BJ (cell line): ENCODE data around the gene CRELD2. TPM values are rescaled to one million over a fixed set of nuclear protein-coding genes. Genes with fewer than 3 reads are reported as not detected.

ENCODE experiments used
- CTCF ChIA-PET: fragments of 350-600 bp; formaldehyde crosslinking; extraction: SDS; loops from one replicate; lab custom pipeline; 2021; ENCODE audit warnings: antibody characterized with exemption, inconsistent platforms; lab: Yijun Ruan, JAX
- POLR2A ChIA-PET: fragments of 300-600 bp; sonication (Branson Sonifier 250); formaldehyde crosslinking; extraction: SDS; loops from one replicate; lab custom pipeline; 2021; ENCODE audit warnings: antibody characterized with exemption; lab: Charles Lee
- DNase-seq: peaks from one replicate; pipeline ENCODE4 v3.0.0-alpha.2; 2011; ENCODE audit warnings: low read depth
- H3K27me3 ChIP-seq: 2 replicates; pipeline ENCODE4 v1.6.0; 2011; ENCODE audit warnings: low read length; ENCODE audit not compliant: control insufficient read depth, insufficient read depth
- H3K36me3 ChIP-seq: 2 replicates; pipeline ENCODE4 v1.5.1; 2011; ENCODE audit warnings: low read length; ENCODE audit not compliant: control insufficient read depth, insufficient read depth
- H3K4me3 ChIP-seq: 2 replicates; pipeline ENCODE4 v1.5.1; 2011; ENCODE audit warnings: low read depth, mild to moderate bottlenecking, control low read depth, low read length
- polyA plus RNA-seq: library from polyadenylated mRNA; depleted of rRNA; stranded (reverse); fragments of >200 nt; gene quantifications from 2 replicates; pipeline ENCODE4 v1.2.3, GENCODE V29; 2011
- TF ChIP-seq, protein P1 (sequence below): IDR thresholded peaks from 2 replicates; pipeline ENCODE4 v1.5.1; 2011; ENCODE audit warnings: low read depth, mild to moderate bottlenecking, control low read depth, inconsistent platforms, low read length, moderate library complexity; ENCODE audit not compliant: insufficient read depth

Gene CRELD2
- polyA plus RNA-seq, 1 experiment: 54.1 TPM

DNA sequence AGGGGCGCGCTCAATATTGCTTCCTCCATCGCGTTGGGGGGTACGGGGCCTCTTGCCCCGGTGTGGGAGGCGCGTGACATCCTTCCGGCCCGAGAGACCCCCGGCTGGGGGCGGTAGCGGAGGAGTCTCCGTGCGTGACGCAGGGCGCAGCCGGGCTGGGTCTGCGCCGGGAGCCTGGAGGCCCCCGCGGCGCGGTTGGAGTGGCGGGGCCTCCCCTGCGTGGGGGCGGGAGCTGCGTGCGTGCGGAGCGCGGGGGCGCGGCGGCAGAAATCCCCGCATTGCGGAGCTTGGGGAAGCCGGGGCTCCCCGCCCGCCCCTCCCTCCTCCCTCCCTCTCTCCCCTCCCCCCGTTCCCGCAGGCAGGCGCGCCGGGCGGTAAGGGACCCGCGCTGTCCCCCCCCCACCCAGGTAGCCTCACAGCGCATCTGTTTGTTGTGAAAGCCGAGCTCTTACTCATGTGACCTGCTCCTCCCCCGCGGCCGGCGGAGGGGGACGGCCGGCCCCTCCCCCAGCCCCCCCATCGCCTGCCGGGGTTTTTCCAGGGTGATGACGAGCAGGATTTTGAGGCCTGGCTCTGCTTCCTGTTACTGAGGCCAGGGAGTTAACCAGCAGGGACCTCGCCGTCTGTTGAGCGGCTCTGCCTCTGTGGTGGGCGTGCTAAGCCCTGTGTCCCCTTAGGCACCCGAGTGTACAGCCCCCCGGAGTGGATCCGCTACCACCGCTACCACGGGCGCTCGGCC lies 43.7 kb downstream of the CRELD2 start:
- H3K27me3 ChIP-seq: no peaks in the 10 kb centered on the region
- TF ChIP-seq, protein P1, sequence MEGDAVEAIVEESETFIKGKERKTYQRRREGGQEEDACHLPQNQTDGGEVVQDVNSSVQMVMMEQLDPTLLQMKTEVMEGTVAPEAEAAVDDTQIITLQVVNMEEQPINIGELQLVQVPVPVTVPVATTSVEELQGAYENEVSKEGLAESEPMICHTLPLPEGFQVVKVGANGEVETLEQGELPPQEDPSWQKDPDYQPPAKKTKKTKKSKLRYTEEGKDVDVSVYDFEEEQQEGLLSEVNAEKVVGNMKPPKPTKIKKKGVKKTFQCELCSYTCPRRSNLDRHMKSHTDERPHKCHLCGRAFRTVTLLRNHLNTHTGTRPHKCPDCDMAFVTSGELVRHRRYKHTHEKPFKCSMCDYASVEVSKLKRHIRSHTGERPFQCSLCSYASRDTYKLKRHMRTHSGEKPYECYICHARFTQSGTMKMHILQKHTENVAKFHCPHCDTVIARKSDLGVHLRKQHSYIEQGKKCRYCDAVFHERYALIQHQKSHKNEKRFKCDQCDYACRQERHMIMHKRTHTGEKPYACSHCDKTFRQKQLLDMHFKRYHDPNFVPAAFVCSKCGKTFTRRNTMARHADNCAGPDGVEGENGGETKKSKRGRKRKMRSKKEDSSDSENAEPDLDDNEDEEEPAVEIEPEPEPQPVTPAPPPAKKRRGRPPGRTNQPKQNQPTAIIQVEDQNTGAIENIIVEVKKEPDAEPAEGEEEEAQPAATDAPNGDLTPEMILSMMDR: no peak
- ChIA-PET CTCF (interaction anchor here (1.8 kb wide), 1 partner anchor 68 kb away, joined by 8 read pairs; no protein-coding TSS in a partner anchor), POLR2A (interaction anchor here (0.5 to 1.0 kb wide), 2 partner anchors 26 to 136 kb away, joined by 3 read pairs; no protein-coding TSS in a partner anchor)
- H3K4me3 ChIP-seq: peak overlapping the region; percentile 90
- H3K36me3 ChIP-seq: peaks cover 27% of the 10 kb centered on the region
- peak; percentile 60 for DNase-seq

DNA sequence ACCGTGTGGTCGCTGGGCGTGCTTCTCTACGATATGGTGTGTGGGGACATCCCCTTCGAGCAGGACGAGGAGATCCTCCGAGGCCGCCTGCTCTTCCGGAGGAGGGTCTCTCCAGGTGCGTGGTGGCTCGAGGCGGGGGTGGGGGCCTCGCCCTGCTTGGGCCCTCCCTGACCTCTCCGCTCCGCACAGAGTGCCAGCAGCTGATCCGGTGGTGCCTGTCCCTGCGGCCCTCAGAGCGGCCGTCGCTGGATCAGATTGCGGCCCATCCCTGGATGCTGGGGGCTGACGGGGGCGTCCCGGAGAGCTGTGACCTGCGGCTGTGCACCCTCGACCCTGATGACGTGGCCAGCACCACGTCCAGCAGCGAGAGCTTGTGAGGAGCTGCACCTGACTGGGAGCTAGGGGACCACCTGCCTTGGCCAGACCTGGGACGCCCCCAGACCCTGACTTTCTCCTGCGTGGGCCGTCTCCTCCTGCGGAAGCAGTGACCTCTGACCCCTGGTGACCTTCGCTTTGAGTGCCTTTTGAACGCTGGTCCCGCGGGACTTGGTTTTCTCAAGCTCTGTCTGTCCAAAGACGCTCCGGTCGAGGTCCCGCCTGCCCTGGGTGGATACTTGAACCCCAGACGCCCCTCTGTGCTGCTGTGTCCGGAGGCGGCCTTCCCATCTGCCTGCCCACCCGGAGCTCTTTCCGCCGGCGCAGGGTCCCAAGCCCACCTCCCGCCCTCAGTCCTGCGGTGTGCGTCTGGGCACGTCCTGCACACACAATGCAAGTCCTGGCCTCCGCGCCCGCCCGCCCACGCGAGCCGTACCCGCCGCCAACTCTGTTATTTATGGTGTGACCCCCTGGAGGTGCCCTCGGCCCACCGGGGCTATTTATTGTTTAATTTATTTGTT lies 44.6 kb downstream of the CRELD2 start:
- TF ChIP-seq, protein P1: no peak
- H3K36me3 ChIP-seq: peaks cover 27% of the 10 kb centered on the region
- DNase-seq: no peak
- POLR2A ChIA-PET: interaction anchor here (0.5 to 1.0 kb wide), 2 partner anchors 27 to 136 kb away, joined by 3 read pairs; no protein-coding TSS in a partner anchor
- H3K27me3 ChIP-seq: no peaks in the 10 kb centered on the region
- CTCF ChIA-PET: interaction anchor here (1.8 kb wide), 1 partner anchor 67 kb away, joined by 8 read pairs; no protein-coding TSS in a partner anchor
- H3K4me3 ChIP-seq: peak overlapping the region; percentile 90

DNA sequence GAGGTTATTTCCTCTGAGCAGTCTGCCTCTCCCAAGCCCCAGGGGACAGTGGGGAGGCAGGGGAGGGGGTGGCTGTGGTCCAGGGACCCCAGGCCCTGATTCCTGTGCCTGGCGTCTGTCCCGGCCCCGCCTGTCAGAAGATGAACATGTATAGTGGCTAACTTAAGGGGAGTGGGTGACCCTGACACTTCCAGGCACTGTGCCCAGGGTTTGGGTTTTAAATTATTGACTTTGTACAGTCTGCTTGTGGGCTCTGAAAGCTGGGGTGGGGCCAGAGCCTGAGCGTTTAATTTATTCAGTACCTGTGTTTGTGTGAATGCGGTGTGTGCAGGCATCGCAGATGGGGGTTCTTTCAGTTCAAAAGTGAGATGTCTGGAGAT lies 45.2 kb downstream of the CRELD2 start:
- H3K27me3 ChIP-seq: no peaks in the 10 kb centered on the region
- TF ChIP-seq, protein P1: no peak
- DNase-seq: no peak
- no peak overlapping the region; the same call in 1 of the 2 replicates for H3K4me3 ChIP-seq
- H3K36me3 ChIP-seq: peaks cover 27% of the 10 kb centered on the region
- CTCF ChIA-PET: no interaction called here
- POLR2A ChIA-PET: no interaction called here

DNA sequence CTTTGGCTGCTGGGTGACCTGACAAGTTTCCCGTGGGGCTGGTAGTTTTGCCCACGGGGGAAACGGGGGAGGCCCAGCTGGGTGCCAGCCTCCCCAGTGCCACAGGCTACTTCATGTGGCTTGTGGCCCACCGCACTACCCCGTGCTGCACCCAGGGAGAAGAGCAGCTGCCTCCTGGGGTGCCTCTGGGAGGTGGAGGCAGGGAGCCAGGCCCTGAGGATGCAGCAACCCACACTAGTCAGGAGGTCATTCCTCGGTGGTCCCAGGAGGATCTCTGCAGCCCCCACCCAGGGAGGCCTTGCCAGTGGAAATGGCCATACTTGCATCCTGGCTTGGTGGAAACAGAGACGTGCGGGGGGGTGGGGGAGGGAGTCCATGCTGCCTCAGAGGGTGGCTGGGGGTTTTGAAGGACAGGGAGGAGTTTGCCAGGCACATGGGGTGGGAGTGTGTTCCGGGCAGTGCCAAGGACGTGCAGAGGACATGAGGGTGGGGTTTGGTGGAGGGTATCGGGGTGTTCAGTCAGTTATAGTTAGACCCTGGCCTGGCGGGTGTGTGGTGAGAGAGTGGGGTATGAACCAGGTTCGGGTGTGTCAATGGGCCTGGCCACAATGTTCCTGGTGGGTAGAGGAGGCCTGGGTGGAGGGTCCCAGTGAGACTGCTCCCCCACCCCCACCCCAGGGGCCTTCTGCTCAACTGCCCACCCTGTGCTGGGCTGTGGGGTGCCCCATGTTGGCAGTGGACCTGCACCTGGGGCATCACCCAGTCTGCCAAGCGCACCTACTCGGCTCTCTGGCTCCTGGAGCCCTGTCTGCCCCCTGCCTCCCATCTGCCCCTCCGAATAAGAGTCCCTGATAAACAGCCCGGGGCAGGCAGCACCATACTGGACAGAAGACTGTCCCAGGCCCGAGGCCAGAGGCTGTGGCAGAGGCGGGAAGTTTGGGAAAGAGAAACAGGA lies 46.0 kb downstream of the CRELD2 start:
- DNase-seq: no peak
- ChIA-PET CTCF (no interaction called here), POLR2A (no interaction called here)
- peaks cover 27% of the 10 kb centered on the region for H3K36me3 ChIP-seq
- TF ChIP-seq, protein P1: no peak
- no peak overlapping the region for H3K4me3 ChIP-seq
- H3K27me3 ChIP-seq: no peaks in the 10 kb centered on the region
